HL-60 (cell line): ENCODE data around the gene SLC5A2.

ENCODE experiments used
- DNase-seq, 2 experiments: peaks; one replicate each; pipeline ENCODE4 v3.0.0-alpha.2; 2010 to 2020; ENCODE audit warnings: low read depth in 1 of 2, low spot score in 1 of 2
- H3K27ac ChIP-seq: fragments of 250-450 bp; sonication (Bioruptor Pico); replicated peaks from 2 replicates; pipeline ENCODE4 v1.5.1; 2020; ENCODE audit warnings: mild to moderate bottlenecking, moderate library complexity
- H3K27me3 ChIP-seq: fragments of 250-450 bp; sonication (Bioruptor Pico); 2 replicates; pipeline ENCODE4 v1.5.1; 2021; ENCODE audit warnings: mild to moderate bottlenecking, moderate library complexity; ENCODE audit not compliant: insufficient read depth, poor library complexity, severe bottlenecking
- H3K4me3 ChIP-seq: replicated peaks from 2 replicates; pipeline ENCODE4 v1.5.1; 2011; ENCODE audit warnings: mild to moderate bottlenecking, control low read depth, low read length; ENCODE audit not compliant: insufficient read depth
- GABPA ChIP-seq: IDR thresholded peaks from 2 replicates; pipeline ENCODE4 v1.6.1; 2012; ENCODE audit warnings: low read depth
- POLR2AphosphoS5 ChIP-seq: IDR thresholded peaks from 2 replicates; pipeline ENCODE4 v1.6.1; 2012; ENCODE audit warnings: low read depth
- SPI1 ChIP-seq: IDR thresholded peaks from 2 replicates; pipeline ENCODE4 v1.6.1; 2012; ENCODE audit warnings: low read depth, mild to moderate bottlenecking, borderline replicate concordance
- TF ChIP-seq, protein P1 (sequence below): IDR thresholded peaks from one replicate; pipeline ENCODE4 v1.5.1; 2011; ENCODE audit warnings: low read length, control low read depth, inconsistent platforms; ENCODE audit not compliant: insufficient read depth
- TF ChIP-seq, protein P2 (sequence below): IDR thresholded peaks from 2 replicates; pipeline ENCODE4 v1.6.1; 2012; ENCODE audit warnings: low read depth; ENCODE audit not compliant: insufficient replicate concordance

The SLC5A2 gene

DNA sequence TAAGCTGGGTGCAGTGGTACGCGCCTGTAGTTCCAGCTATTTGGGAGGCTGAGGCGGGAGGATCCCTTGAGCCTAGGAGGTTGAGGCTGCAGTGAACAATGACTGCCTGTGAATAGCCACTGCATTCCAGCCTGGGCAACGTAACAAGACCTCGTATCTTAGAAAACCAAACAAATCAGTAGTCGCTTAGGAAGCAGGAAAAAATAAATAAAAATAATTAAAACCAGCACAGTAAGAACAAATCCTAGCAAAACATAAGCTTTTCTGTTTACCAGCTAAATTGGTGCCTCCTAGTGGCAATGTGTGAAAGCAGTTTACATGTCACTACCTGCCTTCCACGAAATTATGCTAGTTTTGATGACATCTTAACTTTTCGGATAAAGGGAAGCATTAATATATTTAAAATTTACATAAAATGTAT is 22.3 kb upstream of the SLC5A2 start:
- DNase-seq, result peak; percentile 35 to 40
- peak overlapping the region; percentile 46 for H3K27ac ChIP-seq
- H3K4me3 ChIP-seq, result peak overlapping the region; percentile 41
- H3K27me3 ChIP-seq, result no peaks in the 10 kb centered on the region
- TF ChIP-seq, protein P1, sequence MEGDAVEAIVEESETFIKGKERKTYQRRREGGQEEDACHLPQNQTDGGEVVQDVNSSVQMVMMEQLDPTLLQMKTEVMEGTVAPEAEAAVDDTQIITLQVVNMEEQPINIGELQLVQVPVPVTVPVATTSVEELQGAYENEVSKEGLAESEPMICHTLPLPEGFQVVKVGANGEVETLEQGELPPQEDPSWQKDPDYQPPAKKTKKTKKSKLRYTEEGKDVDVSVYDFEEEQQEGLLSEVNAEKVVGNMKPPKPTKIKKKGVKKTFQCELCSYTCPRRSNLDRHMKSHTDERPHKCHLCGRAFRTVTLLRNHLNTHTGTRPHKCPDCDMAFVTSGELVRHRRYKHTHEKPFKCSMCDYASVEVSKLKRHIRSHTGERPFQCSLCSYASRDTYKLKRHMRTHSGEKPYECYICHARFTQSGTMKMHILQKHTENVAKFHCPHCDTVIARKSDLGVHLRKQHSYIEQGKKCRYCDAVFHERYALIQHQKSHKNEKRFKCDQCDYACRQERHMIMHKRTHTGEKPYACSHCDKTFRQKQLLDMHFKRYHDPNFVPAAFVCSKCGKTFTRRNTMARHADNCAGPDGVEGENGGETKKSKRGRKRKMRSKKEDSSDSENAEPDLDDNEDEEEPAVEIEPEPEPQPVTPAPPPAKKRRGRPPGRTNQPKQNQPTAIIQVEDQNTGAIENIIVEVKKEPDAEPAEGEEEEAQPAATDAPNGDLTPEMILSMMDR, result peak; percentile 51
- TF ChIP-seq, protein P2, sequence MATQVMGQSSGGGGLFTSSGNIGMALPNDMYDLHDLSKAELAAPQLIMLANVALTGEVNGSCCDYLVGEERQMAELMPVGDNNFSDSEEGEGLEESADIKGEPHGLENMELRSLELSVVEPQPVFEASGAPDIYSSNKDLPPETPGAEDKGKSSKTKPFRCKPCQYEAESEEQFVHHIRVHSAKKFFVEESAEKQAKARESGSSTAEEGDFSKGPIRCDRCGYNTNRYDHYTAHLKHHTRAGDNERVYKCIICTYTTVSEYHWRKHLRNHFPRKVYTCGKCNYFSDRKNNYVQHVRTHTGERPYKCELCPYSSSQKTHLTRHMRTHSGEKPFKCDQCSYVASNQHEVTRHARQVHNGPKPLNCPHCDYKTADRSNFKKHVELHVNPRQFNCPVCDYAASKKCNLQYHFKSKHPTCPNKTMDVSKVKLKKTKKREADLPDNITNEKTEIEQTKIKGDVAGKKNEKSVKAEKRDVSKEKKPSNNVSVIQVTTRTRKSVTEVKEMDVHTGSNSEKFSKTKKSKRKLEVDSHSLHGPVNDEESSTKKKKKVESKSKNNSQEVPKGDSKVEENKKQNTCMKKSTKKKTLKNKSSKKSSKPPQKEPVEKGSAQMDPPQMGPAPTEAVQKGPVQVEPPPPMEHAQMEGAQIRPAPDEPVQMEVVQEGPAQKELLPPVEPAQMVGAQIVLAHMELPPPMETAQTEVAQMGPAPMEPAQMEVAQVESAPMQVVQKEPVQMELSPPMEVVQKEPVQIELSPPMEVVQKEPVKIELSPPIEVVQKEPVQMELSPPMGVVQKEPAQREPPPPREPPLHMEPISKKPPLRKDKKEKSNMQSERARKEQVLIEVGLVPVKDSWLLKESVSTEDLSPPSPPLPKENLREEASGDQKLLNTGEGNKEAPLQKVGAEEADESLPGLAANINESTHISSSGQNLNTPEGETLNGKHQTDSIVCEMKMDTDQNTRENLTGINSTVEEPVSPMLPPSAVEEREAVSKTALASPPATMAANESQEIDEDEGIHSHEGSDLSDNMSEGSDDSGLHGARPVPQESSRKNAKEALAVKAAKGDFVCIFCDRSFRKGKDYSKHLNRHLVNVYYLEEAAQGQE, result no peak
- no peak for TF ChIP-seq POLR2AphosphoS5
- no peak for TF ChIP-seq GABPA

GRCh38 chr16:31461201-31461920 is 21.6 kb upstream of the SLC5A2 start:
- no peak for TF ChIP-seq GABPA
- TF ChIP-seq, protein P2, result no peak
- TF ChIP-seq, protein P1, result no peak
- TF ChIP-seq SPI1, result no peak
- TF ChIP-seq POLR2AphosphoS5, result no peak

DNA sequence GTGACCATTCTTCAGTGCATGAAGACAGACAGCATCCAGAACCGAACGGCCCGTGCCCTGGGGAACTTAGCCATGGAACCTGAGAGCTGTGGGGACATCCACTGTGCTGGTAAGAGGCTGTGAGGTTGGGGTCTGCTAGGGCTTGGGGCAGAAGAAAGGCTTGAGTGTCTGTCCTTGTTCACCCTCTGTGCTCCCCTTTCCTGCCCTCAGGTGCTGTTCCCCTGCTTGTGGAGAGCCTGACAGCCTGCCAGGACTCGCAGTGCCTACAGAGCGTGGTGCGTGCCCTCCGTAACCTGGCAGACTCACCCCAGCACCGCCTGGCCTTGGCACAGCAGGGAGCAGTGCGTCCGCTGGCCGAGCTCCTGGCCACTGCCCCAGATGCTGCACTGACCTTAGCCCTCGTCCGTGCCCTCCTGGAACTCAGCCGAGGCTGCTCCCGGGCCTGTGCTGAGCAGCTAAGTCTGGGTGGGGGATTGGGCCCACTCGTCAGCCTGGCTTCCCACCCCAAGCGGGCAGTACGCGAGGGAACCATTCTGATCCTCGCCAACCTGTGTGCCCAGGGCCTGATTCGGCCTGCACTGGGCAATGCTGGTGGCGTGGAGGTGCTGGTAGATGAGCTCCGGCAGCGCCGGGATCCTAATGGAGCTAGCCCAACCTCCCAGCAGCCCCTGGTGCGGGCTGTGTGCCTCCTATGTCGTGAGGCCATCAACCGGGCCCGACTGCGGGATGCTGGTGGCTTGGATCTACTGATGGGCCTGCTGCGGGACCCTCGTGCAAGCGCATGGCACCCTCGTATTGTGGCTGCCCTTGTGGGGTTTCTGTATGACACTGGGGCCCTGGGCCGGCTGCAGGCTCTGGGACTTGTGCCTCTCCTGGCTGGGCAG is 20.8 kb upstream of the SLC5A2 start:
- Histone ChIP-seq H3K4me3 (no peak overlapping the region), H3K27ac (no peak overlapping the region), H3K27me3 (no peaks in the 10 kb centered on the region)
- TF ChIP-seq, protein P2, result no peak
- TF ChIP-seq SPI1, result no peak
- TF ChIP-seq, protein P1, result no peak
- TF ChIP-seq POLR2AphosphoS5, result no peak
- no peak for TF ChIP-seq GABPA
- DNase-seq, result no peak

More at GRCh38 chr16:31461201-31461920, 21.6 kb upstream of the SLC5A2 start:
- H3K27me3 ChIP-seq, result no peaks in the 10 kb centered on the region
- H3K4me3 ChIP-seq, result no peak overlapping the region
- DNase-seq, result no peak
- no peak overlapping the region; the same call in 1 of the 2 replicates for H3K27ac ChIP-seq
